GM19351 (cell line): ENCODE measurements around the gene MAP2K7.
"Not testable (repeated sequence)": the region's sequence is repeated elsewhere in the genome, so short reads cannot be mapped to it uniquely, and the experiment has no call there.

Source experiments
- ATAC-seq: cut with Tn5 transposase; IDR thresholded peaks from one replicate; pipeline ENCODE4 v1.9.1; 2021; ENCODE audit warnings: mild to moderate bottlenecking, moderate library complexity; ENCODE audit not compliant: unreplicated experiment

MAP2K7 gene

GRCh38 chr19:7907122-7907521 lies 3.4 kb downstream of the MAP2K7 start:
- no peak for ATAC-seq

DNA sequence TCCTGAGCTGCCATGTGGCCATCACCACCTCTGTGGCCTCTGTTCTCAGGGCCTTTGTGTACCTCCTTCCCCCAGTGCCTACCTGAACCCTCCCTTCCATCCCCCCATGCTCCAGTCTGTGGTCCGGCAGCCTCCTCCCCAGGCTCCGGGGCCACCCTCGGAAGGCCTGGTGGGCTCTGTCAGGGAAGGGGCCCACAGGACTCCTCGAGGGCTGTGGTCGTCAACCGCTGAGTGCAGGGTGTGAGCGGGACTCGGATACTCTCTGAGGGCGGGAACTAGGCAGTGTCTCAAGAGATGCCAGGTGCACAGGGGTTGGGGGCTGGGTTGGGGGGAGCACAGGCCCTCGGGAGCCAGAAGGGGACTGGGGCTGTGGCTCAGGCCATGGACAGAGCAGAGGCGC lies 3.9 kb downstream of the MAP2K7 start:
- ATAC-seq = no peak

DNA sequence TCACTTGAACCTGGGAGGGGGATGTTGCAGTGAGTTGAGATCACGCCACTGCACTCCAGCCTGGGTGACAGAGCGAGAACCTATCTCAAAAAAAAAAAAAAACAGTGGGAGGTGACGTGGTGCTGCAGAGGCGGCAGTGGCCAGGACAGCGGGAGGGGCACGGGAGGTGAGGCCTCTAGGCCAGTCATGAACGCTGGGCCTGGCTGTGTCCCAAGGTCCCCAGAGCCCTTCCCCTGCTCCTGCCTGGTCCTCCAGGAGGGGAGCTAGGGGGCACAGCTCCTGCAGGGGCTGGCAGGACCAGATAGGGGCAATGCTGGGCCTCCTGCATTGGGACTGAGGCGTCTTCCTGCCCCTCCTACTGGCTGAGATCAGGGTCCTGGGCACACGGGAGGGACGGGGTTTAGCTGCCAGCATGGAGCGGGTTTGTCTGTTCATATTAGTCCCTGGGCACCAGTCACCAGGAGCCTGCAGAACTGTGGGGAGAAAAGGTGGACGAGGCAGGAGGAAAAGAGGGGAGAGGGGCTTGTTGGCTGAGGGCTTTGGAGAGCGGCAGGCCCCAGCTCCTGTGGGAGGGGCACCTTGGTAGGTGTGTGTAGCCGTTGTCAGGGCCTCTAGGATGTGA lies 4.5 kb downstream of the MAP2K7 start:
- ATAC-seq = no peak

DNA sequence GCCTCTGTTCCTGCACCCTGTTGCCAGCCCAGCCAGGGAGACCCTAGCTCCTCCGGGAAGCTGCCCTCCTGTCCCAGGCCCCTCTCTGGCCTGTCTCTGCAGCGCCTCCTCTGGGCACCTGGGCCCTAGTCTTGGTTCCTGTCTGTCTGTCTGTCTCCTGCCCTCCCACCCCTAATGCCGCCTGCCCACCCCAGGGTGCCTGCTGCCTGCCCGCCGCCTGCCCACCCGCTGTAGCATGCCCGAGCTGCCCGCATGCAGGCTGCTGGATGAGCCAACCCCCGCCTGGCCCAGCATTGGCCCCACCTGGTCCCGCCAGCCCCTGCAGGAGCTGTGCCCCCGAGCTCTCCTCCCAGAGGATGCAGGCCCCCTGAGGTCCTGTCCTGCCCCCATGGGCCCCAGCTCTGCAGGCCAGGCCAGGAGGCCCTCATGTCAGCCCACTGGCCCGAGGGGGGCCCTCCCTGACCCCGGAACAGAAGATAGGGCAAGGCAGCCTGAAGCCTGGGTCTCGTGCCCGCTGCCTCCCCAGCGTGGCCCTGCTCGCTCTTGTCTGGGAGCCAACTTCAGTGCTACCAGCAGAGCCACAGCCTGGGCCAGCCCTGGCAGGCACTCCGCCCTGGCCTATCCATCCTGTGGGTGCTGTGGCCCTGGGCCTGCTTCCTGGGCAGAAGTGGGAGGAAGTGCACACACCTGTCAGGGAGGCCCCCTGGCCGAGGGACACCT lies 5.2 kb downstream of the MAP2K7 start:
- no peak for ATAC-seq

- ATAC-seq = no peak
Observed at GRCh38 chr19:7909471-7910067, 5.9 kb downstream of the MAP2K7 start.

DNA sequence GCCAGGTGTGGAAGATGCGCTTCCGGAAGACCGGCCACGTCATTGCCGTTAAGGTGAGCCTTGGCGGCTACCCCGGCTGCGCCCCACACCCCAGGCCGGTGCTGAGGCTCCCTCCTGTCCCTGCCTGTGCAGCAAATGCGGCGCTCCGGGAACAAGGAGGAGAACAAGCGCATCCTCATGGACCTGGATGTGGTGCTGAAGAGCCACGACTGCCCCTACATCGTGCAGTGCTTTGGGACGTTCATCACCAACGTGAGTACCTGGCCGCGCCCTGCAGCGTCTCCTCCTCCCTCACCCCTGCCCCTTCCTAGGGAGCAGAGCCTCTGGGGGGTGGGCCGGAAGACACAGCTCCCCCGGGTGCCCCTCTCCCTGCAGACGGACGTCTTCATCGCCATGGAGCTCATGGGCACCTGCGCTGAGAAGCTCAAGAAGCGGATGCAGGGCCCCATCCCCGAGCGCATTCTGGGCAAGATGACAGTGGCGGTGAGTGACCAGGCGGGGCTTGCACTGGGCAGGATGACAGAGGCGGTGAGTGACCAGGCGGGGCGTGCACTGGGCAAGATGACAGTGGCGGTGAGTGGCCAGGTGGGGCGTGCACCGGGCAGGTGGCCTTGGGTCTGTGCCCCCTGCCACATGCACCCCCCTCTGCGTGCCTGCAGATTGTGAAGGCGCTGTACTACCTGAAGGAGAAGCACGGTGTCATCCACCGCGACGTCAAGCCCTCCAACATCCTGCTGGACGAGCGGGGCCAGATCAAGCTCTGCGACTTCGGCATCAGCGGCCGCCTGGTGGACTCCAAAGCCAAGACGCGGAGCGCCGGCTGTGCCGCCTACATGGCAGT lies 6.9 kb downstream of the MAP2K7 start:
- no peak for ATAC-seq

DNA sequence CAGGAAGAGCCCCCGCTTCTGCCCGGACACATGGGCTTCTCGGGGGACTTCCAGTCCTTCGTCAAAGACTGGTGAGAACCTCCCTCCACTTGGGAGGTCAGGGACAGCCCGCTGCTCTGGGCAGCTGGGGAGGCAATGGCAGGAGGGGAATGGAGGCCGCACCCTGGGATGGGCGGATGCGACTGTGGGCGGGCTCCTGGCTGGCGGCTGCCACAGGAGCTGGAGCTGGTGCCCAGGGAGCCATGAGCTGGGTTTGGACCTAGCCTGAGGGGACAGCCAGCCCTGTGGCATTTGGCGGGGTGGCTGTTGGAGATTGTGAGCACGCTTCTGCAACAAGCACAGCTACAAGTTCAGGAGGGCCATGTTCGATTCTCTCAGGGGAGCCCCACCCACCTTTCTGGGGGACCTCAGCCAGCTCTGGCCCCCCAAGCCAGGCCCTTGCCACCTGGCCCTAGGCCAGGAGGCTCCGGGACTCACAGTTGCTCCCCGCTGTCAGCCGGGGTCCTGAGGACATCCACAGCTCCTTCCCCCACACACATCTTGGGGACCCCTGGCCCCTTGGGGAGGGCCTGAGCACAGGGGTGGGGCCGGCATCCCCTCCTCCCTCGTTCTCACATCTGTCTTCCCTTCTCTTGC lies 7.9 kb downstream of the MAP2K7 start:
- ATAC-seq = no peak

DNA sequence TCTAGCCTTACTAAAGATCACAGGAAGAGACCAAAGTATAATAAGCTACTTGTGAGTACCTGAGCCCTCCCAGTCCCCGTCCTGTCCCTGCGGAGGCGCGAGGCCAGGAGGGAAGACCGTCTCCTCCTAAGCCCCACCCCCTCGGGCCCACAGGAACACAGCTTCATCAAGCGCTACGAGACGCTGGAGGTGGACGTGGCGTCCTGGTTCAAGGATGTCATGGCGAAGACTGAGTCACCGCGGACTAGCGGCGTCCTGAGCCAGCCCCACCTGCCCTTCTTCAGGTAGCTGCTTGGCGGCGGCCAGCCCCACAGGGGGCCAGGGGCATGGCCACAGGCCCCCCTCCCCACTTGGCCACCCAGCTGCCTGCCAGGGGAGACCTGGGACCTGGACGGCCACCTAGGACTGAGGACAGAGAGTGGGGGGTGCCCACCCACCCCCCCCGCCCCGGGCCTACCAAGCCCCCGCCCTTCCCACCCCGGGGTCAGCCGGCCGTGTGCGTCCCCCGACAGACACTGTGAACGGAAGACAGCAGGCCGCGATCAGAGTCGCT lies 8.5 kb downstream of the MAP2K7 start:
- ATAC-seq = no peak

- no peak for ATAC-seq
Observed at GRCh38 chr19:7912697-7913564, 9.3 kb downstream of the MAP2K7 start.

GRCh38 chr19:7913652-7914051 lies 10.0 kb downstream of the MAP2K7 start:
- no peak for ATAC-seq

DNA sequence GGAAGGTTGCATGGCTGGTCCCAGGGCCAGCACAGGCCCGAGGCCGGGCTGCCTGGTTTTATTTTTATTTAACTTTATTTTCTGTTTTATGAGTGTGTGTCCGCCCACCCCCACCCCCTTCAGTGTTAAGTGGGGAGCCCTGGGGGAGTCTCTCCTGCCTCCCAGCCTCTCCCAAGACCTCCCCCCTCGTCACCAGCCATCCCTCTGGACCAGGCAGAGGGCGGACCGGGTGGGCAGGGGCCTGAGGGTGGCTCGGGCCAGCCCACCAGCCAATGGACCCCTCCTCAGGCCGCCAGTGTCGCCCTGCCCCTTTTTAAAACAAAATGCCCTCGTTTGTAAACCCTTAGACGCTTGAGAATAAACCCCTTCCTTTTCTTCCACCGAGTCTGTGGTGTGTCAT lies 10.4 kb downstream of the MAP2K7 start:
- ATAC-seq = no peak

DNA sequence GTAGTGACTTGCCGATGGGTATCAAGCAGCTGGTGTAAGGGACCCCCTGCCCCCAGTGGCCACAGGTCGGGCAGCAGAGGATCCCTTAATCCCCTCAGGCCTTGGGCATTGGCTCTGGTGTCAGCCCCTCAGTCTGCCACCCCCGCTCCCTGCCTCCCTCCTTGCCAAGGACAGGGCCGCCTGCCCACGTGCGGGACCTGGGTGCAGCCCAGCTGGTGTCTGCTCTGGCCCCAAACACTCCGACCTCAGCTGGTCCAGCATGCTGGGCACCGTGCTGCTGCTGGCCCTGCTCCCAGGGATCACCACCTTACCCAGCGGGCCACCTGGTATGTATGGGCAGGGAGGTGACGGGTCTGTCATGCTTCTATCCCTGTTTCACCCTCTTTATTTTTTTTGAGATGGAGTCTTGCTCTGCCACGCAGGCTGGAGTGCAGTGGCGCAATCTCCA lies 10.9 kb downstream of the MAP2K7 start, which contains the start of gene TGFBR3L:
Gene TGFBR3L, plus strand, starts transcription at position 233 of the 448 bp plus-strand sequence.
- ATAC-seq = no peak

DNA sequence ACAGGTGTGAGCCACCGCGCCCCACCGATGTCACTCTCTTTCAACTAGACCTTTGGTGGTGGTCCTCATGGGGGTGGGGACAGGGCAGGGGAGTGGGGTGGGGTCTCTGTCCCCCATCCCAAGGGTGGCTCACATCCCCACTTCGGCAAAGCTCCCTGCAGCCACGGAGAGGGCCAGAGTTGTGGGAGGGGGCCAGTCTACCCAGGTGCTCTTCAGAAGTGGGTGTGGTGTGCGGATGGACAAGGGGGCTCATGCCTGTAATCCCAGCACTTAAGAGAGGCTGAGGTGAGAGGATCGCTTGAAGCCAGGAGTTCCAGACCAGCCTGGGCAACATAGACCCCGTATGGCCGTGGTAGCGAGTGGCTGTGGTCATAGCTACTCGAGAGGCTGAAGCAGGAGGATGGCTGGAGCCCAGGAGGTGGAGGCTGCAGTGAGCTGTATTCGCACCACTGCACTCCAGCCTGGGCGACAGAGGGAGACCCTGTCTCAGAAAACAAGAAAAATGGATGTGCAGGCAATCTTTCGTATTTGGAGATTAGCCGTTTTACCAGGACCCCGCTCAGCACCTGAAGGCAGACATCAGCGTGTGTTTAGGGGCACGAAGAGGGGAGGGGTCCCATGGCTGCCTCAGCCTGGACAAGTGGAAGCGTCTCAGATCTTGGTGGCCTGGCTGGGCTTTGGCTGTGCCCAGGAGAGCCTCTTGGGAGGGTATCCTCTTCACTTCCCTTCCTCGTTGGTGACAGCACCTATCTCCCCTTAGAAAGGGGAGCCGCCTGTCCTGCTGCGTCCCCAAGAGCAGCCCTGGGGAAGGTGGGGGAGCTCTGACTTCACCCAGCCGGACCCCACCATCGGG lies 11.8 kb downstream of the MAP2K7 start:
- ATAC-seq = no peak

GRCh38 chr19:7916103-7916954 lies 12.7 kb downstream of the MAP2K7 start:
- no peak for ATAC-seq

DNA sequence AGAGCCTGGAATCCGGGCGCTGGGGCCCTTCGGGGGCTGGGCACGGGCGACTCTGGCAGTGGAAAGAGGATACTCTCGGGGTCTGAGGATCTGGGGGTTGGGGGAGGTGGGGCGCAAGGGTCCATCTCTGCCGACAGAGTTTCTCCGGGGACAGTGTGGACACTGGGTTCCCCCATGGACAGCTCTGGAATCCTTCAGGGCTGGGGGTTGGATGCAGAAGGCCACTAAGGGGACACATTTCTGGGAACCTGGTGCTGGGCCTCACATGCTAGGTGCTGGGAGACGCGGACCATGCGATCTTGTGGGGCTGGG lies 13.2 kb downstream of the MAP2K7 start:
- ATAC-seq = no peak

DNA sequence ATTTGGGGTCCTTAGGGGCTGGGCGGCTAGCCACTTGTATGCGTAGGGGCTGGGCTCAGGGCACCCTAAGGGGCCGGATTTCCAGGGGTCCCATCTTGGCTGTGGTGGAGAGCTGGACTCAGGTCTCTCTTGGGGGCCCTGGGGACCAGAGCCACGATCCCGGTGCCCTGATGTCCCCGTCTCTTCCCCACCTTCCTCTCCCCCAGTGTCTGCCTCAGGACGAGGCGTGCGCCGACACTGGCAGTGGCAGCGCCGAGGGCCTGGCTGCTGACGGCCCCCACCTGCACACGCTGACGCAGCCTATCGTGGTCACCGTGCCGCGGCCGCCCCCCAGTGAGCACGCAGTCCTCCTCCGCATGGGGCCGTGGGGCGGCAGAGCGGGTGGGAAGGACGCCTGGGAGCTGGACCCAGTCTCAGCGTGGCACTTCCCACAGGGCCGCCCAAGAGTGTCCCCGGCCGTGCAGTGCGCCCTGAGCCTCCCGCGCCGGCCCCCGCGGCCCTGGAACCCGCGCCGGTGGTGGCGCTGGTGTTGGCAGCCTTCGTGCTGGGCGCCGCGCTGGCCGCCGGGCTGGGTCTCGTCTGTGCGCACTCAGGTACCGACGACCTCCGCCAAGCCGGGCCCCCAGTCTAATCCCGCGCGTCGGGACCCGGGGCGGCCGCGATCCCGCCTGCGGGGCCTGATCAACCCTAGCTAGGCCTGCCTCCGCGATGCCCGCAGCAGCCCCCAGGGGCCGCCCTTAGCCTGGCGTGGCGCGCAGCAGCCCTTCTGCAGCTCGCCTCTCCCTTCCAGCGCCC lies 13.8 kb downstream of the MAP2K7 start:
- ATAC-seq = no peak

- not testable (repeated sequence) for ATAC-seq
Observed at GRCh38 chr19:7918062-7918614, 14.5 kb downstream of the MAP2K7 start.
